ENCODE data around the gene POLR3E. TPM values are rescaled to one million over a fixed set of nuclear protein-coding genes. Genes with fewer than 3 reads are reported as not detected.
"Not testable (repeated sequence)": the region's sequence is repeated elsewhere in the genome, so short reads cannot be mapped to it uniquely, and the experiment has no call there.

The POLR3E gene
- total and polyA plus RNA-seq, 4 donors = 13.1 to 36.7 (median 30.6) TPM

GRCh38 chr16:22297871-22298733 is 893 bp downstream of the POLR3E start:
- intact Hi-C loops (cut with DNase I) = loop anchor here (1.0 to 2.0 kb wide), 4 partner anchors 103 to 297 kb away; partner anchors contain the start of genes MOSMO (in 1 of the 2) and PDZD9 (in 1 of the 2)
- Histone ChIP-seq H3K27ac (ENCODE audit: low read depth in 1 of 2, low read length in 2 of 2) (peak overlapping the region; percentile 49 to 78), H3K4me1 (ENCODE audit: control insufficient read depth in 1 of 2, insufficient read depth in 2 of 2, low read length in 2 of 2) (no peaks in the 10 kb centered on the region), H3K9me3 (ENCODE audit: control insufficient read depth, low read length) (no peaks in the 10 kb centered on the region), H3K4me3 (ENCODE audit: low read length in 2 of 2) (peak overlapping the region; percentile 62 to 81), H3K27me3 (ENCODE audit: control insufficient read depth in 1 of 2, insufficient read depth in 2 of 2, low read length in 1 of 2) (no peaks in the 10 kb centered on the region), H3K36me3 (ENCODE audit: control insufficient read depth in 1 of 2, insufficient read depth in 2 of 2, low read length in 1 of 2) (peaks cover 0 to 3% of the 10 kb centered on the region in 2 donors)
- WGBS, 2 donors = 0% methylated on average over 39 of the region's 39 CpGs
- peak in 1 of 2 donors; percentile 84 for DNase-seq
- ATAC-seq (ENCODE audit: low FRiP score) = peak; percentile 73

- intact Hi-C loops (cut with DNase I) = no loop called here
- WGBS, 2 donors = 98 to 100% methylated on average over 1 of the region's 1 CpG
- no peak overlapping the region for H3K4me3 ChIP-seq (ENCODE audit: low read length in 2 of 2)
- H3K27me3 ChIP-seq (ENCODE audit: control insufficient read depth in 1 of 2, insufficient read depth in 2 of 2, low read length in 1 of 2) = no peaks in the 10 kb centered on the region
- H3K4me1 ChIP-seq (ENCODE audit: control insufficient read depth in 1 of 2, insufficient read depth in 2 of 2, low read length in 2 of 2) = no peaks in the 10 kb centered on the region
- peaks cover 0 to 3% of the 10 kb centered on the region in 2 donors for H3K36me3 ChIP-seq (ENCODE audit: control insufficient read depth in 1 of 2, insufficient read depth in 2 of 2, low read length in 1 of 2)
- H3K27ac ChIP-seq (ENCODE audit: low read depth in 1 of 2, low read length in 2 of 2) = no peak overlapping the region
- H3K9me3 ChIP-seq (ENCODE audit: control insufficient read depth, low read length) = no peaks in the 10 kb centered on the region
- no peak for DNase-seq
- ATAC-seq (ENCODE audit: low FRiP score) = no peak
Measured at GRCh38 chr16:22299036-22299435, 1.8 kb downstream of the POLR3E start.

GRCh38 chr16:22300427-22301071 is 3.3 kb downstream of the POLR3E start:
- Histone ChIP-seq H3K27me3 (ENCODE audit: control insufficient read depth in 1 of 2, insufficient read depth in 2 of 2, low read length in 1 of 2) (no peaks in the 10 kb centered on the region), H3K27ac (ENCODE audit: low read depth in 1 of 2, low read length in 2 of 2) (no peak overlapping the region), H3K4me1 (ENCODE audit: control insufficient read depth in 1 of 2, insufficient read depth in 2 of 2, low read length in 2 of 2) (no peaks in the 10 kb centered on the region), H3K36me3 (ENCODE audit: control insufficient read depth in 1 of 2, insufficient read depth in 2 of 2, low read length in 1 of 2) (peaks cover 0 to 5% of the 10 kb centered on the region in 2 donors), H3K4me3 (ENCODE audit: low read length in 2 of 2) (no peak overlapping the region), H3K9me3 (ENCODE audit: control insufficient read depth, low read length) (no peaks in the 10 kb centered on the region)
- no peak for ATAC-seq (ENCODE audit: low FRiP score)
- peak in 1 of 2 donors; percentile 70 for DNase-seq
- WGBS, 2 donors = 42 to 52% methylated on average over 8 of the region's 8 CpGs
- intact Hi-C loops (cut with DNase I) = no loop called here

GRCh38 chr16:22301423-22301822 is 4.2 kb downstream of the POLR3E start:
- H3K4me3 ChIP-seq (ENCODE audit: low read length in 2 of 2); H3K27me3 ChIP-seq (ENCODE audit: control insufficient read depth in 1 of 2, insufficient read depth in 2 of 2, low read length in 1 of 2); H3K36me3 ChIP-seq (ENCODE audit: control insufficient read depth in 1 of 2, insufficient read depth in 2 of 2, low read length in 1 of 2); H3K27ac ChIP-seq (ENCODE audit: low read depth in 1 of 2, low read length in 2 of 2); intact Hi-C loops (cut with DNase I); ATAC-seq (ENCODE audit: low FRiP score); H3K9me3 ChIP-seq (ENCODE audit: control insufficient read depth, low read length); H3K4me1 ChIP-seq (ENCODE audit: control insufficient read depth in 1 of 2, insufficient read depth in 2 of 2, low read length in 2 of 2); DNase-seq: not testable (repeated sequence)
- 92 to 93% methylated on average over 7 of the region's 7 CpGs for WGBS, 2 donors

- H3K36me3 ChIP-seq (ENCODE audit: control insufficient read depth in 1 of 2, insufficient read depth in 2 of 2, low read length in 1 of 2) = peaks cover 0 to 6% of the 10 kb centered on the region in 2 donors
- H3K4me1 ChIP-seq (ENCODE audit: control insufficient read depth in 1 of 2, insufficient read depth in 2 of 2, low read length in 2 of 2) = no peaks in the 10 kb centered on the region
- no peaks in the 10 kb centered on the region for H3K9me3 ChIP-seq (ENCODE audit: control insufficient read depth, low read length)
- intact Hi-C loops (cut with DNase I) = no loop called here
- H3K4me3 ChIP-seq (ENCODE audit: low read length in 2 of 2) = no peak overlapping the region
- DNase-seq (no peak), ATAC-seq (ENCODE audit: low FRiP score) (no peak)
- 91% methylated on average over 12 of the region's 12 CpGs for WGBS, 2 donors
- no peak overlapping the region for H3K27ac ChIP-seq (ENCODE audit: low read depth in 1 of 2, low read length in 2 of 2)
- H3K27me3 ChIP-seq (ENCODE audit: control insufficient read depth in 1 of 2, insufficient read depth in 2 of 2, low read length in 1 of 2) = no peaks in the 10 kb centered on the region
Measured at GRCh38 chr16:22302776-22303363, 5.7 kb downstream of the POLR3E start.

- peaks cover 0 to 9% of the 10 kb centered on the region in 2 donors for H3K36me3 ChIP-seq (ENCODE audit: control insufficient read depth in 1 of 2, insufficient read depth in 2 of 2, low read length in 1 of 2)
- 92 to 93% methylated on average over 4 of the region's 4 CpGs for WGBS, 2 donors
Measured at GRCh38 chr16:22304411-22304810, 7.2 kb downstream of the POLR3E start.

GRCh38 chr16:22306788-22307187 is 9.6 kb downstream of the POLR3E start:
- Histone ChIP-seq H3K4me3 (ENCODE audit: low read length in 2 of 2) (no peak overlapping the region), H3K4me1 (ENCODE audit: control insufficient read depth in 1 of 2, insufficient read depth in 2 of 2, low read length in 2 of 2) (no peaks in the 10 kb centered on the region), H3K9me3 (ENCODE audit: control insufficient read depth, low read length) (no peaks in the 10 kb centered on the region), H3K36me3 (ENCODE audit: control insufficient read depth in 1 of 2, insufficient read depth in 2 of 2, low read length in 1 of 2) (peaks cover 0 to 9% of the 10 kb centered on the region in 2 donors), H3K27me3 (ENCODE audit: control insufficient read depth in 1 of 2, insufficient read depth in 2 of 2, low read length in 1 of 2) (no peaks in the 10 kb centered on the region), H3K27ac (ENCODE audit: low read depth in 1 of 2, low read length in 2 of 2) (no peak overlapping the region)
- ATAC-seq (ENCODE audit: low FRiP score) (no peak), DNase-seq (no peak)
- intact Hi-C loops (cut with DNase I) = no loop called here
- 86 to 89% methylated on average over 9 of the region's 9 CpGs for WGBS, 2 donors

More at GRCh38 chr16:22304411-22304810, 7.2 kb downstream of the POLR3E start:
- no peaks in the 10 kb centered on the region for H3K4me1 ChIP-seq (ENCODE audit: control insufficient read depth in 1 of 2, insufficient read depth in 2 of 2, low read length in 2 of 2)
- no peak for DNase-seq
- intact Hi-C loops (cut with DNase I) = no loop called here
- ATAC-seq (ENCODE audit: low FRiP score) = no peak
- no peak overlapping the region for H3K4me3 ChIP-seq (ENCODE audit: low read length in 2 of 2)
- H3K9me3 ChIP-seq (ENCODE audit: control insufficient read depth, low read length) = no peaks in the 10 kb centered on the region
- no peak overlapping the region for H3K27ac ChIP-seq (ENCODE audit: low read depth in 1 of 2, low read length in 2 of 2)
- H3K27me3 ChIP-seq (ENCODE audit: control insufficient read depth in 1 of 2, insufficient read depth in 2 of 2, low read length in 1 of 2) = no peaks in the 10 kb centered on the region

GRCh38 chr16:22307838-22308237 is 10.6 kb downstream of the POLR3E start:
- Histone ChIP-seq H3K27ac (ENCODE audit: low read depth in 1 of 2, low read length in 2 of 2) (no peak overlapping the region), H3K36me3 (ENCODE audit: control insufficient read depth in 1 of 2, insufficient read depth in 2 of 2, low read length in 1 of 2) (peaks cover 0 to 8% of the 10 kb centered on the region in 2 donors), H3K4me3 (ENCODE audit: low read length in 2 of 2) (no peak overlapping the region), H3K27me3 (ENCODE audit: control insufficient read depth in 1 of 2, insufficient read depth in 2 of 2, low read length in 1 of 2) (no peaks in the 10 kb centered on the region), H3K9me3 (ENCODE audit: control insufficient read depth, low read length) (no peaks in the 10 kb centered on the region), H3K4me1 (ENCODE audit: control insufficient read depth in 1 of 2, insufficient read depth in 2 of 2, low read length in 2 of 2) (no peaks in the 10 kb centered on the region)
- DNase-seq (no peak), ATAC-seq (ENCODE audit: low FRiP score) (no peak)
- 91 to 95% methylated on average over 10 of the region's 10 CpGs for WGBS, 2 donors
- intact Hi-C loops (cut with DNase I) = no loop called here

All from aorta (tissue), 5 donors.